Loucy (cell line): ENCODE measurements around the gene VCX3A.
A peak's percentile ranks its signal among the peaks of the same experiment; 100 is the strongest.
"Not testable (repeated sequence)": the region's sequence is repeated elsewhere in the genome, so short reads cannot be mapped to it uniquely, and the experiment has no call there.

Source experiments
- H2AFZ ChIP-seq: fragments of 200-600 bp; sonication (generic); 2 replicates; pipeline ENCODE4 v1.6.0; 2016; ENCODE audit warnings: antibody characterized with exemption, mild to moderate bottlenecking, low read length, moderate library complexity
- H3F3A ChIP-seq: fragments of 200-600 bp; 2 replicates; pipeline ENCODE4 v1.6.0; 2016; ENCODE audit warnings: antibody characterized with exemption, low read depth, mild to moderate bottlenecking
- H3K27me3 ChIP-seq: fragments of 200-600 bp; sonication (generic); 2 replicates; pipeline ENCODE4 v1.6.1; 2014; ENCODE audit warnings: low read length, mild to moderate bottlenecking; ENCODE audit not compliant: insufficient read depth, poor library complexity, severe bottlenecking
- H3K36me3 ChIP-seq: fragments of 200-600 bp; sonication (generic); 2 replicates; pipeline ENCODE4 v1.6.1; 2016; ENCODE audit warnings: low read length; ENCODE audit not compliant: insufficient read depth
- H3K4me1 ChIP-seq: fragments of 200-600 bp; sonication (generic); 2 replicates; pipeline ENCODE4 v1.5.1; 2014; ENCODE audit warnings: low read length, mild to moderate bottlenecking; ENCODE audit not compliant: insufficient read depth, poor library complexity, severe bottlenecking
- H3K4me2 ChIP-seq: fragments of 200-600 bp; sonication (generic); 2 replicates; pipeline ENCODE4 v1.6.0; 2014; ENCODE audit warnings: antibody characterized with exemption, low read length, low read depth, mild to moderate bottlenecking; ENCODE audit not compliant: poor library complexity, severe bottlenecking
- H3K4me3 ChIP-seq: fragments of 200-600 bp; sonication (generic); 2 replicates; pipeline ENCODE4 v1.5.1; 2014; ENCODE audit warnings: low read length, mild to moderate bottlenecking, mixed read lengths; ENCODE audit not compliant: poor library complexity, severe bottlenecking
- H3K79me2 ChIP-seq: fragments of 200-600 bp; sonication (generic); 2 replicates; pipeline ENCODE4 v1.6.1; 2014; ENCODE audit warnings: low read length; ENCODE audit not compliant: insufficient read depth
- H3K9ac ChIP-seq: fragments of 200-600 bp; sonication (generic); 2 replicates; pipeline ENCODE4 v1.6.0; 2014; ENCODE audit warnings: mild to moderate bottlenecking, low read depth, low read length, moderate library complexity; ENCODE audit not compliant: poor library complexity, severe bottlenecking
- H3K9me2 ChIP-seq: fragments of 200-600 bp; sonication (generic); replicated peaks from 2 replicates; pipeline ENCODE4 v1.6.1; 2016; ENCODE audit warnings: low read depth, low read length, mixed read lengths
- H3K9me3 ChIP-seq: fragments of 200-600 bp; sonication (generic); 2 replicates; pipeline ENCODE4 v1.6.1; 2014; ENCODE audit warnings: mild to moderate bottlenecking, antibody characterized with exemption, low read length, low read depth; ENCODE audit not compliant: insufficient read depth
- H4K20me1 ChIP-seq: fragments of 200-600 bp; sonication (generic); 2 replicates; pipeline ENCODE4 v1.6.0; 2014; ENCODE audit warnings: antibody characterized with exemption, low read length, mild to moderate bottlenecking; ENCODE audit not compliant: insufficient read depth, poor library complexity, severe bottlenecking
- EZH2phosphoT487 ChIP-seq: fragments of 200-600 bp; IDR thresholded peaks from 2 replicates; pipeline ENCODE4 v1.6.1; 2018; ENCODE audit warnings: antibody characterized with exemption, mild to moderate bottlenecking, moderate library complexity, borderline replicate concordance
- TF ChIP-seq, protein P1 (sequence below): fragments of 200-600 bp; sonication (generic); conservative IDR thresholded peaks from 2 replicates; pipeline ENCODE4 v1.5.1; 2014; ENCODE audit warnings: mild to moderate bottlenecking, antibody characterized with exemption, low read length

The VCX3A gene

DNA sequence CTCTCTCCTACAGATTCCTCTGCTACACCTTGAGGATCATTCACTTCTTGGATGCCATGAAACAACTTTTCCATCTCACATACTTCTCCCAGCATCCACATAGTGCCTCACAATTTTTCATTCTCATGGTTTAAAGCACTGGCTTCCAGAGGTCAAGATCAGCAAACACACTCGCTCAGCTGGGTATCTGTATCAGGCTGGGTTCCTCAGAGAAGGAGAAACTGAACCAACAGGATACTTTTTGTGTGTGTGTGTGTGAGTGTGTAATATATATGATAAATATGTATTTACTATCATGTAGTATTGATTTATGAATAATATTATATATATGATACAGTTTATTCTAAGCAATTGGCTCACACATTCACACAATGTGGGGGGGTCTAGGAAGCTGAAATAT lies at the start of gene VCX3A:
Gene VCX3A (minus strand): TSS at position 101 of the 400 bp plus-strand sequence. CDS start 621 bp downstream, outside the sequence.
- not testable (repeated sequence) for H2AFZ ChIP-seq, H3K4me3 ChIP-seq, H3K4me1 ChIP-seq, H3K27me3 ChIP-seq, H4K20me1 ChIP-seq, H3K4me2 ChIP-seq, H3K79me2 ChIP-seq, H3K36me3 ChIP-seq, H3F3A ChIP-seq, H3K9me3 ChIP-seq, H3K9me2 ChIP-seq, H3K9ac ChIP-seq

DNA sequence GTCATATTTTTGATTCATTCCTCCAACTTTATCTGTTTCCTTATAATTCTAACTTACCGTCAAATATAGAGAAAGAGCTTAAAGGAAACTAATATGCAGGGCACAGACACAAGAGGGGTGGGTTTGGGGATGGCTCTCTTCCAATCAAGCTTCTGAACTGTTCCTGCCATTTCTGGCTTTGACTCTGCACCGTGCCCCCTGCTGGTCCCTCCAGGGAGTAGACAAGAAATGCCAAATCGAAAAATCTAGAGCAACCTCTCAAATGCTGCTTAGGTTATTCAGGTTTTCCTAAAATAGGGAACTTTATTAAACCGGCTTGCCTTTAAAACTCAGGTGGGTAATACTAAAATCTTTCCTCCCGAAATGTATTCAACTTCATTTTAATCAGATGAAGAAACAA lies 39.8 kb upstream of the VCX3A start:
- no peaks in the 10 kb centered on the region for H3F3A ChIP-seq
- H3K4me1 ChIP-seq = no peaks in the 10 kb centered on the region
- TF ChIP-seq, protein P1, sequence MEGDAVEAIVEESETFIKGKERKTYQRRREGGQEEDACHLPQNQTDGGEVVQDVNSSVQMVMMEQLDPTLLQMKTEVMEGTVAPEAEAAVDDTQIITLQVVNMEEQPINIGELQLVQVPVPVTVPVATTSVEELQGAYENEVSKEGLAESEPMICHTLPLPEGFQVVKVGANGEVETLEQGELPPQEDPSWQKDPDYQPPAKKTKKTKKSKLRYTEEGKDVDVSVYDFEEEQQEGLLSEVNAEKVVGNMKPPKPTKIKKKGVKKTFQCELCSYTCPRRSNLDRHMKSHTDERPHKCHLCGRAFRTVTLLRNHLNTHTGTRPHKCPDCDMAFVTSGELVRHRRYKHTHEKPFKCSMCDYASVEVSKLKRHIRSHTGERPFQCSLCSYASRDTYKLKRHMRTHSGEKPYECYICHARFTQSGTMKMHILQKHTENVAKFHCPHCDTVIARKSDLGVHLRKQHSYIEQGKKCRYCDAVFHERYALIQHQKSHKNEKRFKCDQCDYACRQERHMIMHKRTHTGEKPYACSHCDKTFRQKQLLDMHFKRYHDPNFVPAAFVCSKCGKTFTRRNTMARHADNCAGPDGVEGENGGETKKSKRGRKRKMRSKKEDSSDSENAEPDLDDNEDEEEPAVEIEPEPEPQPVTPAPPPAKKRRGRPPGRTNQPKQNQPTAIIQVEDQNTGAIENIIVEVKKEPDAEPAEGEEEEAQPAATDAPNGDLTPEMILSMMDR = peak; percentile 35; the same call in 1 of the 2 replicates
- no peak for TF ChIP-seq EZH2phosphoT487
- H3K9ac ChIP-seq = no peak overlapping the region
- no peaks in the 10 kb centered on the region for H3K27me3 ChIP-seq
- H3K9me3 ChIP-seq = no peaks in the 10 kb centered on the region
- no peaks in the 10 kb centered on the region for H3K36me3 ChIP-seq
- no peak overlapping the region for H2AFZ ChIP-seq
- no peaks in the 10 kb centered on the region for H4K20me1 ChIP-seq
- no peak overlapping the region for H3K4me2 ChIP-seq
- H3K9me2 ChIP-seq = no peaks in the 10 kb centered on the region
- no peaks in the 10 kb centered on the region for H3K79me2 ChIP-seq
- H3K4me3 ChIP-seq = no peak overlapping the region

DNA sequence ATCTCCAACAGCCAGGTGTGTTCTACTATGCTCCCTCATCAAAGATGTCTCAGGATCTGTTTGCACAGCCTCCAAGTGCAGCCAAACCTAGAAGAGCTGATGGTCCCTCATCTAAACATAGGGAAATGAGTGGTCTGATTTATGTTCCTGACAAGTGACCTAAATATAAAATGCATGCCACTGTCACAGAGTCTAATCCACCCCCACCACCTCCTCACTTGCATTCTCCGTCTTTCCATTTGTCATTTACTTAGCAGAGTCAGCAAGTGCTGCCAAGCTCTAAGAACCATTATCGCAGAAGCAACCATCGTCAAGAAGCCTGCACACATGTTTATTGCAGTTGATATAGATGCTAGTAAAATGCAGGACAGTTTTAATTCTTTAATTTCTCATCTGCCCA lies 33.1 kb upstream of the VCX3A start:
- Histone ChIP-seq H3K9me2 (no peaks in the 10 kb centered on the region), H2AFZ (no peak overlapping the region), H3K4me1 (no peaks in the 10 kb centered on the region), H3K9me3 (no peaks in the 10 kb centered on the region), H3K4me2 (no peak overlapping the region), H3F3A (no peaks in the 10 kb centered on the region), H3K27me3 (no peaks in the 10 kb centered on the region), H4K20me1 (no peaks in the 10 kb centered on the region), H3K4me3 (no peak overlapping the region), H3K9ac (no peak overlapping the region), H3K36me3 (no peaks in the 10 kb centered on the region), H3K79me2 (no peaks in the 10 kb centered on the region)
- TF ChIP-seq EZH2phosphoT487 = no peak
- TF ChIP-seq, protein P1 = no peak

DNA sequence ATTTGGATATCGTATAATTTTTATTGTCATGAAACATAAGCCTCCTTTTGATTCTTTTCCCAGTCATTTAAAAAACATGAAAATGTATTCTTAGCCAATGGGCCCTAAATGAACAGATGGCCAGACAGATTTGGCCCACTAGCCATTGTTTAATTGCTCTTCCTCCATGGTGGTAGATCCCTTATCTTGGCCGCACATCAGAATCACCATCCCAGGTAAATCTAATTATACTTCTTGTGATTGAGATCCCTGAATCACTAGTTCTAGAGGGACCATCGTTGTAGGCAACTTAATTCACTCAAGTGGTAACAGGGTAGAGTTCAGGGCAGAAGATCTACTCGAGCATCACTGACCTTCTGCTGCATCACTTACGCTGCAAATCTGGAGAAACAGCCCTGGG lies 24.1 kb upstream of the VCX3A start:
- no peak overlapping the region for H3K4me2 ChIP-seq
- TF ChIP-seq EZH2phosphoT487 = no peak
- TF ChIP-seq, protein P1 = no peak
- H4K20me1 ChIP-seq = no peaks in the 10 kb centered on the region
- H3K27me3 ChIP-seq = no peaks in the 10 kb centered on the region
- H3K9ac ChIP-seq = no peak overlapping the region
- no peaks in the 10 kb centered on the region for H3K36me3 ChIP-seq
- no peaks in the 10 kb centered on the region for H3K79me2 ChIP-seq
- H3K4me1 ChIP-seq = no peaks in the 10 kb centered on the region
- H3K9me3 ChIP-seq = no peaks in the 10 kb centered on the region
- H3K4me3 ChIP-seq = no peak overlapping the region
- no peaks in the 10 kb centered on the region for H3K9me2 ChIP-seq
- no peak overlapping the region for H2AFZ ChIP-seq
- no peaks in the 10 kb centered on the region for H3F3A ChIP-seq
